Testis (tissue), 3 donors: ENCODE measurements around the gene IL1B. TPM values are rescaled to one million over a fixed set of nuclear protein-coding genes. Genes with fewer than 3 reads are reported as not detected.

Source experiments
- DNase-seq: peaks from one replicate; pipeline ENCODE4 v3.0.0-alpha.2; 2019
- H3K27ac ChIP-seq, 2 donors: fragments of 200-600 bp; sonication (generic); one replicate each; pipeline ENCODE4 v1.5.1; 2019
- H3K27me3 ChIP-seq: fragments of 200-600 bp; sonication (generic); one replicate; pipeline ENCODE4 v1.5.1; 2019
- H3K36me3 ChIP-seq: fragments of 200-600 bp; sonication (generic); one replicate; pipeline ENCODE4 v1.5.1; 2017; ENCODE audit warnings: low read depth; ENCODE audit errors: missing control alignments
- H3K4me1 ChIP-seq: fragments of 200-600 bp; sonication (generic); one replicate; pipeline ENCODE4 v1.5.1; 2019
- H3K4me3 ChIP-seq, 2 donors: fragments of 200-600 bp; sonication (generic); one replicate each; pipeline ENCODE4 v1.5.1; 2017 to 2019
- H3K9me3 ChIP-seq: fragments of 200-600 bp; sonication (generic); one replicate; pipeline ENCODE4 v1.5.1; 2017
- CTCF ChIP-seq, 3 experiments: fragments of 450-650 bp in 2 of 3; fragments of 200-600 bp in 1 of 3; sonication (generic) in 1 of 3; IDR thresholded peaks; one replicate each; pipeline ENCODE4 v1.5.1; 2016 to 2019; ENCODE audit warnings: antibody characterized with exemption in 3 of 3, mild to moderate bottlenecking in 2 of 3, moderate library complexity in 1 of 3
- POLR2A ChIP-seq: fragments of 450-650 bp; IDR thresholded peaks from one replicate; pipeline ENCODE4 v1.6.1; 2017; ENCODE audit warnings: antibody characterized with exemption, mild to moderate bottlenecking, moderate library complexity
- WGBS, 2 donors: methylation state at CpG; one replicate each; pipeline ENCODE4 v1.1.5; 2018; 5-methylcytosine and 5-hydroxymethylcytosine counted together
- intact Hi-C: fragments of 100-400 bp; cut with DNase I; formaldehyde crosslinking; loops from one replicate; pipeline ENCODE4 v1.15.1; 2023; ENCODE audit warnings: low total_unique reads
- polyA plus RNA-seq: library from polyadenylated mRNA; stranded (reverse); fragments of 350-450 nt; fragmentation: Illumina TruSeq; extraction: RNeasy Lipid Tissue Mini Kit (QIAGEN cat#74804); gene quantifications from one replicate; pipeline ENCODE4 v1.2.3, GENCODE V29; 2014; ENCODE audit warnings: low read depth, low replicate concordance; ENCODE audit not compliant: insufficient read depth
- total RNA-seq, 2 donors: library from RNA; depleted of rRNA; stranded (reverse); fragments of >200 nt; gene quantifications; one replicate each; pipeline ENCODE4 v1.2.3, GENCODE V29; 2016

The IL1B gene
- total and polyA plus RNA-seq, 3 donors from 2014 or later, result 0.62 to 1.8 (median 0.63) TPM

- Histone ChIP-seq H3K27me3 (no peaks in the 10 kb centered on the region), H3K4me3 (no peak overlapping the region), H3K4me1 (peaks cover 11% of the 10 kb centered on the region), H3K27ac (no peak overlapping the region), H3K9me3 (no peaks in the 10 kb centered on the region), H3K36me3 (no peaks in the 10 kb centered on the region)
- no peak for DNase-seq
- intact Hi-C loops, result no loop called here
- TF ChIP-seq POLR2A (no peak), CTCF (IDR thresholded peaks at IDR 0.05) (no peak)
- WGBS, 2 donors, result 76 to 81% methylated on average over 3 of the region's 3 CpGs
These were observed 9.6 kb downstream of the IL1B start for GRCh38 chr2:112827009-112827408.

GRCh38 chr2:112825706-112826105 lies 10.9 kb downstream of the IL1B start:
- intact Hi-C loops, result no loop called here
- H3K4me1 ChIP-seq, result peaks cover 11% of the 10 kb centered on the region
- no peaks in the 10 kb centered on the region for H3K36me3 ChIP-seq
- H3K27me3 ChIP-seq, result no peaks in the 10 kb centered on the region
- WGBS, 2 donors, result 73 to 77% methylated on average over 2 of the region's 2 CpGs
- TF ChIP-seq POLR2A (no peak), CTCF (IDR thresholded peaks at IDR 0.05) (no peak)
- no peak for DNase-seq
- no peak overlapping the region for H3K27ac ChIP-seq
- no peaks in the 10 kb centered on the region for H3K9me3 ChIP-seq
- H3K4me3 ChIP-seq, result no peak overlapping the region

GRCh38 chr2:112824694-112825085 lies 11.9 kb downstream of the IL1B start:
- no peak for DNase-seq
- Histone ChIP-seq H3K4me3 (no peak overlapping the region), H3K4me1 (peaks cover 11% of the 10 kb centered on the region)

GRCh38 chr2:112821682-112822081 lies 14.9 kb downstream of the IL1B start:
- Histone ChIP-seq H3K4me1 (peaks cover 6% of the 10 kb centered on the region), H3K4me3 (no peak overlapping the region), H3K36me3 (no peaks in the 10 kb centered on the region), H3K27me3 (no peaks in the 10 kb centered on the region), H3K27ac (no peak overlapping the region), H3K9me3 (no peaks in the 10 kb centered on the region)
- no peak for DNase-seq
- TF ChIP-seq CTCF (IDR thresholded peaks at IDR 0.05) (no peak), POLR2A (no peak)
- 75 to 76% methylated on average over 4 of the region's 4 CpGs for WGBS, 2 donors
- intact Hi-C loops, result no loop called here

More at GRCh38 chr2:112824694-112825085, 11.9 kb downstream of the IL1B start:
- no peaks in the 10 kb centered on the region for H3K27me3 ChIP-seq
- no peak for TF ChIP-seq CTCF (IDR thresholded peaks at IDR 0.05)
- TF ChIP-seq POLR2A, result no peak
- H3K27ac ChIP-seq, result no peak overlapping the region
- H3K9me3 ChIP-seq, result no peaks in the 10 kb centered on the region
- H3K36me3 ChIP-seq, result no peaks in the 10 kb centered on the region
- intact Hi-C loops, result no loop called here

GRCh38 chr2:112821142-112821541 lies 15.4 kb downstream of the IL1B start:
- Histone ChIP-seq H3K9me3 (no peaks in the 10 kb centered on the region), H3K27ac (no peak overlapping the region), H3K27me3 (no peaks in the 10 kb centered on the region), H3K36me3 (no peaks in the 10 kb centered on the region), H3K4me3 (no peak overlapping the region), H3K4me1 (peaks cover 6% of the 10 kb centered on the region)
- intact Hi-C loops, result no loop called here
- no peak for TF ChIP-seq POLR2A
- no peak for TF ChIP-seq CTCF (IDR thresholded peaks at IDR 0.05)
- WGBS, 2 donors, result 82 to 90% methylated on average over 5 of the region's 5 CpGs
- DNase-seq, result no peak
